Activated CD4-positive, CD25-positive, alpha-beta regulatory T cell (primary cell): ENCODE data around the gene C1orf185.
"Not testable (repeated sequence)": the region's sequence is repeated elsewhere in the genome, so short reads cannot be mapped to it uniquely, and the experiment has no call there.

Experiments
- DNase-seq, 4 experiments: peaks; one replicate each; lab custom pipeline; 2025; lab: John Stamatoyannopoulos, UW

The C1orf185 gene

DNA sequence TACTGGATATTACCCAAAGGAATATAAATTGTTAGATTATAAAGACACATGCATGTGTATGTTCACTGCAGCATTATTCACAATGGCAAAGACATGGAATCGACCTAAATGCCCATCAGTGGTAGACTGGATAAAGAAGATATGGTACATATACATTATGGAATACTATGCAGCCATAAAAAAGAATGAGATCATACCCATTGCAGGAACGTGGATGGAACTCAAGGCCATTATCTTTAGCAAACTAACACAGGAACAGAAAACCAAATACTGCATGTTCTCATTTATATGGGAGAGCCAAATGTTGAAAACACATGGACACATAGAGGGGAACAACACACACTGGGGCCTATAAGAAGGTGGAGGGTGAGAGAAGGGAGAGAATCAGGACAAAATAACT, 35.7 kb downstream of the C1orf185 start:
- DNase-seq, result not testable (repeated sequence)

DNA sequence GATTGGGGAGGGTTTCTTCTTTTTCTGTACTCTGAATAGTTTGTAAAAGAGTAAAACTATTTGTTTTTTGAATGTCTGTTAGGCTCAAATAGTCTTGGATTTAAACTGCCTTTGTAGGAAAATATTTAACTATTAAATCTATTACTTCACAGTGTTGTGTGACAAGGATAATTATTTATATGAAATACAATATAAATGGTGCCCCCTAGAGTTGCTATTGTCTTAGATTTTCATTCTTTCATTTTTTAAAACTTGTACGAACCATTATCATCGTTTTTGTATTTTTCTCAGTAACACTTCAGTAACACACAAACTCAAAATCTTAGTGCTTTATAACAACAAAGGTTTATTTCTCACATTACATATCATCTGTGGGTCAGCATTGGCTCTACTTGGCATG, 37.4 kb downstream of the C1orf185 start:
- no peak for DNase-seq

DNA sequence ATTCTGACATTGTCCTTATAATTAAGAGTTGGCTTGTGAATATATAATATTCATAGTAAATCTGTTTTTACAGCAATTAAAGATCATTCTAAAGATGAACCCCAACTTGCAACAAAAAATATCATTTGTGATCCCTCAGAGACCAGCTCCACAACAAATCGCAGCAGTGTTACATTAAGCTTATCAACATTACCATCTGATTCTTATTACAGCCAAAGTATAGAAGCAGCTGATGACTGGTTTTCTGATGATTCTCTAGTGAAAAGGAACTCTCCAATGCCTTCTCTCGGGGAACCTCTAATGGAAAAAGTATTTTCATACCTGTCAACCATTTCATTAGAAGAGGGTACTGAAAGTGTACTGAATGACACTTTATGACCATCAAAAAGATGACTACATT, 45.4 kb downstream of the C1orf185 start:
- DNase-seq, result no peak

DNA sequence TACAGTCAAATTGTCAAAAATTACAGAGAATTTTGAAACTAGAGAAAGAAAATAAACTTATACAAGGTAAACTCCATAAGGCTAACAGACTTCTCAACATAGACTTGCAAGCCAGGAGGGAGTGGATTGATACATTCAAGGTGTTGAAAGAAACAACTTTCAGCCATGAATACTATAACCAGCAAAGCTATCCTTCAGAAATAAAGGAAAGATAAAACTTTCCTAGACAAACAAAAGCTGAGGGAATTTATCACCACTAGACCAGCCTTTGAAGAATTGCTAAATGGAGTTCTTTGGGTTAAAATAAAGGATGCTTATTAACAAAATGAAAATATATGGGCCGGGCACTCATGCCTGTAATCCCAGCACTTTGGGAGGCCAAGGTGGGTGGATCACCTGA, 52.7 kb downstream of the C1orf185 start:
- DNase-seq, result no peak

DNA sequence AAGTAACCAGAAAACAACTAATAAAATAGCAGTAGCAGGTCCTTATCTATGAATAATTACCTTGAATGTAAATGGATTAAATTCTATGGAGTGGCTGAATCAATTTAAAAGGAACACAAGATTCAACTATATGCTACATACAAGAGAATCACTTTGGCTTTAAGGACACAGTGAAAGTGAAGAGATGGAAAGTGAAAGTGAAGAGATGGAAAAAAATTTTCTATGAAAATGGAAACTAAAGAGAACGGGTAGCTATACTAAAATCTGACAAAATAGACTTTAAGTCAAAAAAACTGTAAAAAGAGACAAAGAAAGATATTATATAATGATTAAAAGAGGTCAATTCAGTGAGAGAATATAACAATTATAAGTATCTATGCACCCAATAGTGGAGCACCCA, 54.7 kb downstream of the C1orf185 start:
- DNase-seq, result no peak

DNA sequence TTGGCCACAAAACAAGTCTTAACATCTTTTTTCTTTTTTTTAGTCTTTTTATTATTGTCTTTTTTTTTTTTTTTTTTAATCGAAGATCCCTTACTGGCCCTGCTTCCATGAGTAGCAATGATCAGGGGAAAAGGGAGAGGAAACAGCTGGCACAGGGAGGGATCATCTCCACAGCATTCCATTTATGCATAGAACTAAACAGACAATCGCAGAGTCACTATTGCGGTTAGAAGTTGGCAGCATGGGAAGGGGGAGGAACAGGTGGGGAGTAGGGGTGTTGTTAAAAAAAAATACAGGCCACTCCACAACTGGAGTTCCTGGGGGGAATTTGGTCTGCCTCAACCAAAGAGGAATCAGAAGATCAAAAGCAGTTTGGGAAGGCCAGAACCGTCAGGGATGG, 55.4 kb downstream of the C1orf185 start:
- no peak for DNase-seq

DNA sequence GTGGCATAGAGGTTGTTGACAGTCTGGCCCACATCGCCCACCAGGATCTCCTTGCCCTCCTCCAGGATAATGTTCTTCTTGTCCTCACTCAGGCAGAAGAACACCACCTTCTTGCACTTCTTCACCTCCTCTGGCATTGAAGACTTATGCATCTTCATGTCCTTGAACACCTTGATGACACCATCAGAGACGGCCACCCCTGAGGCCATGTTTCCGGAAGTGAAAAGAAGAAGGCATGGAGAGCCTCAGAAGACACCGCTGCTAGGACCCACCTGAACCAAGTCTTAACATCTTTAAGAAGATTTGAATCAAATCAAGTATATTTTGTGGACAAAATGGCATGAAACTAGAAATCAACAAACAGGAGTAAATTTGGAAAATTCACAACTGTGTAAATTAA, 56.2 kb downstream of the C1orf185 start:
- DNase-seq, result no peak

DNA sequence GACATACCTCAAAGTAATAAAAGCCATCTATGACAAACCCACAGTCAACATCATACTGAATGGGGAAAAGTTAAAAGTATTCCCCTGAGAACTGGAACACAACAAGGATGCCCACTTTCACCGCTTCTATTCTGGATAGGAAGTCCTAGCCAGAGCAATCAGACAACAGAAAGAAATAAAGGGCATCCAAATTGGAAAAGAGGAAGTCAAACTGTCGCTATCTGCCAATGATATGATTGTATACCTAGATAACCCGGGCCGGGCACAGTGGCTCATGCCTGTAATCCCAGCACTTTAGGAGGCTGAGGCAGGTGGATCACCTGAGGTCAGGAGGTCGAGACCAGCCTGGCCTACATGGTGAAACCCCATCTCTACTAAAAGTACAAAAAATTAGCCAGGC, 60.5 kb downstream of the C1orf185 start:
- DNase-seq, result not testable (repeated sequence)

DNA sequence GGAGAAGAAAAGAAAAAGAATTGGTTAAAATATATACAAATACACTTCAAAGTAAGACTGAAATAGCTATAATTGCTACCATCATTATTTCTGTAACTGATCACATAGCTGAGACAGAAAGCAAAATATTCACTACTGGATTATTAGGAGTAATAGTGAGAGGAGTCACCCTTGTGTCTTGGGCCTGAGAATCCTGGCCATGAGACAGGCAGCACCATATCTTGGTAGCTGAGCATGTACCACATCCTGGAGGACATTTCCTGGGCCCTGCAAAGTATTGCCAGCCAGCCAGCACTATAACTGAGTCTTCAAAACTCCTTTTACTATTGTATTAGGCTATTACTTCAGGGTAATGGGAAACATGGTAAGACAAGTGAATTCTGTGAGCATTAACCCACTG, 63.5 kb downstream of the C1orf185 start:
- no peak for DNase-seq

DNA sequence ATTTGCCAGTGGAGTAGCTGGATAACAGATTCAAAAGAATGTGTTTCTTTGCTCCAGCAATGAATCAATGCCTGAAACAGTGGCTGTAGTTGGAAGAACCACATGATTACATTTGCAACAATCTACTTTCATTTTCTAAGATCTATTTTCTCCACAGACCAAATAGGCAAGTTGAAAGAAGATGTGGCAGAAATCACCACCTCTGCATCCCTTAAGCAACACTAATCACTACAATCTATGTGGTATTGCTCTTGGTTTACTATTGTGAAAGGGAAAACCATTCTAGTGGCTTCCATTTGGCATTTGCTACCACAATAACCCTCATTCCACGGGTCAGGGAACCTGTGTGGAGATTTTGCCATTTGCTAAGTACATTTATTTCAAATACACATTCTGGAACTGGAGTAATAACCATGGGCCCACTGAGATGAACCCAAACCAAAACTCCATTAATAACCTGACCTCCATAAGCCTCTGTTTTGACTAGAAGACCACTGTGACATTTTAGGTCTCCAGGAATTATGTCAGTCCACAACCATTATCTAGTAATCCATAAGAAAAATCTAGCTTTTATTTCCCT, 66.3 kb downstream of the C1orf185 start:
- DNase-seq, result no peak

DNA sequence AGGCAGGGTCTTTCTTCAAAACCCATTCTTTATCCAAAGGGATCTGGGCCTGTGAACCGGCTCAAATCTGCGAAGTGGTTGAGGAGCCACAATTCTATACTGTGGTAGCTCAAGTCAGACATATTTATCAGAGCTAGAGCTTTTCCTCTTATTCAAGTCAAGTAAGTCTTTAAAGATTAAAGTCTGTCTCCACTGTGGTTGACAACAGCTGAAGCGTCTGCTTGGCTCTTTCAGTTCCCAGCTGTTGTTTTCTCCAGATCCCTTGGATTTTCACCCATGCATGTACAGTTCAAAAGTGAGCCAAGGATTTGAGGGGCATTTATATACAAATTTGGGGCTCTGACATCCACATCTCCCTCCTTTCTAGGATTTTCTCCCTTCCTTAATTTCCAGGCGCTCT, 66.9 kb downstream of the C1orf185 start:
- DNase-seq, result no peak

DNA sequence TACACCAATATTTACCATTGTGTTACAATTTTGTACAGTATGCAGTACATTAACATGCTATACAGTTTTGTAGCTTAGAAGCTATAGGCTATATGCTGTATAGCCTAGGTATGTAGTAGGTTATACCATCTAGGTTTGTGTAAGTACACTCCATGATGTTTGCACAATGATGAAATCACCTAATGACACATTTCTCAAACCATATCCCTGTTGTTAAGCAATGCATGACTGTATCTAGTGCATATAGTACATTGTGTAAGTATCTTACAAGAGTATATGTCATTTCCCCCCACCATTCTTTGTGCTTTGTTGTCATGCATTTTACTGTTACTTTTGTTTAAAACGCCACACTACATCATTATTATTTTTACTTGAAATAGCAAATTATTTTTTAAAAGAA, 68.3 kb downstream of the C1orf185 start:
- DNase-seq, result no peak

DNA sequence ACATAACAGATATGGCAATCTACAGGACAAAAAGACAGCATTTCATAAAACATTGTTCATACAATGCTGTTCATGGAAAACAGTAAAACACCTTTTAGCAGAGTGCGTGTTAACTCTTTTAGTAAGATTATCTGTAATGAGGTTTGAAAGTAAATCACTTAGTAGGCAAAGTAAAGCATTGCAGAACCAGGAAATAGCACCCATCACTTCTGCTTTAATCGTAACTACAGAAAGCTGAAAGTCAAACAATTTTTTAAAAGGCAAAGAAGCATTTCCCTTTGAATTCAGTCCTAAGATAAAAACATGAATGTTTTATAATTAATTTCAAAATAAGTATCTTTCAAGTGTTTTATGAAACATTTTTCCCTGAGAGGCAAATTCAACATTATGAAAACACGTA, 70.8 kb downstream of the C1orf185 start:
- no peak for DNase-seq

DNA sequence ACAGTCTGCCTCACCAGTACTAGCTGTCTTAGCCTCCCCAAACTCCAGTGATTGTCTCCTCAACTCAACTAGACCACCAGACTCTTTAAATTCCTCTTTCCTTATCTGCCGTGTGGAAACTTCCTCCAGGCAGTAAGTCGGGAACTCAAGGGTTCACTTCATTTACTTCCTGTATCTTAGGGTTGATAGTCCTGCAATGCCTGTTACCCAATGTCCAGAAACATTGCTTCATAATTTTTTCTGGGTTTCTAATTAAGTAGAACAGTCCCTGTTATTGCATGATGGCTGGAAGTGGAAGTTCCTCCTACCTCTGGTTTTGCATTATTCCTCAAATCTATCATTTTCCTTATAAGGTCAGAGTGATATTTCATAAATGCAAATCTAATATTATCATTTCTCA, 73.2 kb downstream of the C1orf185 start:
- DNase-seq, result no peak

DNA sequence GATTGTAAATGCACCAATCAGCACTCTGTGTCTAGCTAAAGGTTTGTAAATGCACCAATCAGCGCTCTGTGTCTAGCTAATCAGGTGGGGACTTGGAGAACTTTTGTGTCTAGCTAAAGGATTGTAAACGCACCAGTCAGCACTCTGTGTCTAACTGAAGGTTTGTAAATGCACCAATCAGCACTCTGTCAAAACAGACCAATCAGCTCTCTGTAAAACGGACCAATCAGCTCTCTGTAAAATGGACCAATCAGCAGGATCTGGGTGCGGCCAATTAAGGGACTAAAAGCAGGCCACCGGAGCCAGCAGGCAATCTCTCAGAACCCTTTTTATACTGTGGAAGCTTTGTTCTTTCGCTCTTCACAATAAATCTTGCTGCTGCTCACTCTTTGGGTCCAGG, 76.0 kb downstream of the C1orf185 start:
- not testable (repeated sequence) for DNase-seq

DNA sequence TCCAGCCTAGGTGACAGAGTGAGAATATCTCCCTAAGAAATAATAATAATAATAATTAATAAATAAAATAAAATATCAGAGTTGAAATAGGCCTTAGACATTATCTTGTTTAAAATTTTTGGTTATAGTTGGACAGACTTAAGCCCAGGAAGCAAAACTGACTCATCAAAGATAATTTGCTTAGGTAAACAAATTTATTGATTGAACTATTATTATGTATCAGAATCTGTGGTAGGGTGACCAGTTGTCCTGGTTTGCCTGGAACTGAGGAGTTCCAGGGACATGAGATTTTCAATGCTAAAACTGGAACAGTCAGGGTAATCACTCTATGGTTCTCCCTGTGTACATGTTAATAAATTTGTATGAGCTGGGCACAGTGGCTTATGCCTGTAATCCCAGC, 86.2 kb downstream of the C1orf185 start:
- DNase-seq, result no peak

DNA sequence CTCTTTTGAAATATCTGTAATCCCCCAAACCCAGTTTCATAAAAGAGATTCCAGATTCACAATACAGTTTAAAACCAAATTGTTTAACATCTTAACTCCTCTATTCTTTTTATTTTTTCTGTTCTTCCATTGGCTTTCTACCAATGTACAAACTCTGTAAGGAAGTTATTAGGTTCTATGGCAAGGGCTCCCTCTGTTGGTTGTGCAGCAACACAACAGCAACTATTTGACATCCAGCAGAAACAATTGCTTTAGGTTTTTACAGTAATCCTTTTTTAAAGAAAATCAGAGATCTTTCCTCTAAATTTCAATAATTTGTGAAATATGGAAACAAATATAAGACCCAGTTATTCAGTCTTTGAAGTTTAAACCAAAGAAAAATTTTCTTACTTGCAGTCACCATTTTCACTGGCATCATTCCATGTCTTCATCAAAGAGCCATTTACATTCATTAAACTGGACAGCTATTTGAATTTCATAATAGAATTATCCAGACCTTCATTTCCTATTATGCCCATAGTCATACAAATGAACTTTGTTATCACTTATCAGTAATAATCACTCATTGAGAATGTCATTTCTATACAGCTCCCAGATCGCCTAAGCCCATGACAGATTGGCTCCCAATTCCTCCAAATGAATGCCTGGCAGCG, 87.5 kb downstream of the C1orf185 start:
- DNase-seq, result peak in 2 of 4 experiments; percentile 10 to 13

DNA sequence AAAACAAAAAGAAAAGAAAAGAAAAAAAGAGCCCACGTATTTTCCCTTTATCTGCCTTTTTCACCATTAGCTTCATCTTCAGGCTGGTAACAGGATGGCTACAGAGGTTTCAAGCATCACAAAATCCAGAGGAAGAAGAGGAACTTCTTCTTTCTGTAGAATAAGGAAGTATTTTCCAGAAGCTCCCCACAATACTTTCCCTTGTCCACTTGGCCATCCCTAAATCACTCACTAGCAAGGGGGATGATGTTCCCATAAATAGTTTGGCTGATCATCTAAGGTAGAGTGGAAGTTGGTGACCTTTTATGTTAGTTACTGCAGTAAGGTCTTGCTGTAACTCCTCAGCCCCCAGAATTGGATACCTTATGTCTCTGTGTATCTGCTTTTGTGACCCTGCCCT, 88.9 kb downstream of the C1orf185 start:
- no peak for DNase-seq

DNA sequence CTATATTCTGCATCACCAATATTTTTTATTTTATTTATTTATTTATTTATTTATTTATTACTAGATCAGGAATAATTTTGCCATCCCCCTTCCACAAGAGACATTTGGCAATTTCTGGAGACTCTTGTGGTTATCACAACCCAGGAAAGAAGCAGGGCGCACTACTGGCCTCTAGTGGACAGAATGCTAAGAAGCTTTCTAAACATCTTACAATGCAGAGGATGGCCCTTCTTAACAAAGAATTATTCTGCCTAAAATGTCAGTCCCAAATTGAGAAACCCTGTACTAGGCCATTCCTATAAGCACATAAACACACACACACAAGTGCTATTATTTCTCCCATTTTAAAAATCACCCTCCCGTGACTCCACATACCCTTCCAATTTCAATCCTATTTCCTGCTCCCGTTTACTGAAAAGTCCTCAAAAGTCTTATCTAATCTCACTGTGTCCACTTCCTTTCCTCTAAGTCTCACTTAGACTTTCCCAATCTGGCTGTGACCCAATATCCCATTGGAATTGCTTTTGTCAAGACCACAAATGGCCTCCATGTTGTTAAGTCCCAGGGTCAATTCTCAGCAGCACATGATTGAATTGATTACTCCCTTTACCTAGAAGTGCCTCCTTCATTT, 90.3 kb downstream of the C1orf185 start:
- DNase-seq, result peak; percentile 2 to 17 (median 7)

DNA sequence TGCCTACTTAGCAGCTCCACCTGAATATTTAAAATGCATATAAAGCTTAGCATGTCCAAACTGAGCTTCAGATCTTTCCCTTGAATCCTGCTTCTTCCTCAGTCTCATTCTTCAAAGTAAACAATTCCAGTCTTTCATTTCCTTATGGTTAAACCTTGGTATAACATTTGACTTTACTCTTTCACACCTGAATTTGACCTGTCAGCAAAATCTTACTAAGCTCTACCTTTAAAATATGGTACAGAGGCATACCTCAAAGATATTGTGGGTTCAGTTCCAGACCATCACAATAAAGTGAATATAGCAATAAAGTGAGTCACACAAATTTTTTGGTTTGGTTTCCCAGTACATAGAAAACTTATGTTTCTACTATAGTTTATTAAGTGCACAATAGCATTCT, 91.5 kb downstream of the C1orf185 start:
- DNase-seq, result no peak
